GM10248 (cell line): ENCODE results near the gene GLDC.

Source experiments
- CTCF ChIA-PET: fragments of 300-600 bp; sonication (Branson Sonifier 250); formaldehyde crosslinking; extraction: SDS; loops from one replicate; lab custom pipeline; 2021; ENCODE audit warnings: antibody characterized with exemption; lab: Yijun Ruan, JAX
- POLR2A ChIA-PET: fragments of 350-650 bp; sonication (Branson Sonifier 250); formaldehyde crosslinking; extraction: SDS; loops from one replicate; lab custom pipeline; 2020; ENCODE audit warnings: antibody characterized with exemption; lab: Yijun Ruan, JAX
- DNase-seq: peaks from one replicate; pipeline ENCODE4 v3.0.0; 2012; ENCODE audit errors: extremely low spot score
- CTCF ChIP-seq: IDR thresholded peaks from 2 replicates; pipeline ENCODE4 v1.5.1; 2012; ENCODE audit warnings: mild to moderate bottlenecking, low read depth; ENCODE audit errors: extremely low read depth, missing control alignments, control extremely low read depth

The GLDC gene

DNA sequence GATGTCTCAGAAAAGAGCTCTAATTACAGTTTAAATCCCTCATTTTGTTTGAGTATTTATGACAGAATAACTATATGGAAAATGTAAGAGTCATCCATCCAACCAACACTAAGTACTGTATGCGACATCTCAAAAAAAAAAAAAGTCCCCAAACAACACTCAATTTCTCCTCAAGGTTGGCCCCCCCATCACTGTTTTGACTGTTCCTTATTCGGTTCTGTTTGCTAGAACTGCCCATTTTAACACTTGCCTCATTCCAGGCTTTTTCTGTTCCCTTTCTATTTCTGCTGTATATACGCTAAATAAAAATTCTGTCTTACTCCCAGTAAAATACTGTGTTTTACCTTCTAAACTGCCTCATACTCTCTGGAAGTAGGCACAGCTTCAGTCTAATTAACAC, 25.2 kb downstream of the GLDC start:
- POLR2A ChIA-PET, result no interaction called here
- TF ChIP-seq CTCF, result no peak
- DNase-seq, result no peak
- CTCF ChIA-PET, result interaction anchor here (0.8 to 2.5 kb wide), 3 partner anchors 35 to 47 kb away, joined by 3 to 6 read pairs (median 3); no protein-coding TSS in a partner anchor

- TF ChIP-seq CTCF, result no peak
- no peak for DNase-seq
- ChIA-PET POLR2A (no interaction called here), CTCF (interaction anchor here (0.8 to 2.5 kb wide), 3 partner anchors 35 to 48 kb away, joined by 3 to 6 read pairs (median 3); no protein-coding TSS in a partner anchor)
Observed at GRCh38 chr9:6619909-6620308, 25.6 kb downstream of the GLDC start.

DNA sequence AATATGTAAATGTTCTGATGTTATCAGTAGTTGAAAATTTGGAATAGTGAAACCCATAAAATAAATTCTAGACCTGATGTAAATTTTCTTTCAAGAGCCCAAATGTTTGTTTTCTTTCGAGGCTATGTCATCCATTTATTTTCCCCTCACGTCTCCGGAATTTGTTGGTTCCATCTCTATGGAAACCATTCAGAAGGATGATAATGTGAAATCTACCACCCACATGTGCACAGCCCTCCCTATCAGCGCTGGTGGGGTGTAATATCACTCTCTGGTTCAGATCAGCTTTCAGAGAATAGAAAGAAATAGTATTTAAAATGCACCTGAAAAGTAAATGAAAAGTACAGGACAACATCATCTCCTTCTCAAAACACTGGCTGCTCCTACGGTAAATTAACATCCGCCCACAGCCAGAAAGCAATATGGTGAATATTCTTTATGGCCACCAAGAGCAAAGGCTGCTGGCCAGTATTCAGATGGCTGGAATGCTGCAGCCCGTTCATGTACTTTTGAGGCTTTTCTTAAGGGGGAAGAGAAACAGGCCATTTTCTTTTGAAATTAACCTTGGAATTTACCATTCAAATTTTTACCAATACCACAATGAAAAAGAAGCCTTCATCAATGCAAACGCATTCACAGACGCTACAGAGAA, 28.5 kb downstream of the GLDC start:
- no peak for DNase-seq
- no peak for TF ChIP-seq CTCF
- POLR2A ChIA-PET, result no interaction called here
- CTCF ChIA-PET, result interaction anchor here (1.2 to 1.5 kb wide), 2 partner anchors 17 kb away, joined by 3 read pairs; no protein-coding TSS in a partner anchor

DNA sequence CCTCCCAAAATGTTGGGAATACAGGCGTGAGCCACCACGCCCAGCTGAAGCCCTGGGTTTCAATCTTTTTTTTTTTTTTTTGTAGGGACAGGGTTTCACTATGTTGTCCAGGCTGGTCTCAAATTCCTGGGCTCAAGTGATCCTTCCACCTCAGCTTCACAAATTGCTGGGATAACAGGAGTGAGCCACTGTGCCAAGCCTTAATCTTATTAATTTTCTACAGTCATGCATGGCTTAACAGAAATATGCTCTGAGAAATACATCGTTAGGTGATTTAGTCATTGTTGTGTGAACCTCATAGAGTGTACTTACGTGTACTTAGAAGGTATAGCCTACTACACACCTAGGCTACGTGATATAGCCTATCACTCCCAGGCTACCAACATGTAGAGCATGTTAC, 31.0 kb downstream of the GLDC start:
- no peak for TF ChIP-seq CTCF
- ChIA-PET CTCF (no interaction called here), POLR2A (interaction anchor here (0.7 kb wide), 1 partner anchor 250 kb away, joined by 5 read pairs; no protein-coding TSS in a partner anchor)
- DNase-seq, result no peak

DNA sequence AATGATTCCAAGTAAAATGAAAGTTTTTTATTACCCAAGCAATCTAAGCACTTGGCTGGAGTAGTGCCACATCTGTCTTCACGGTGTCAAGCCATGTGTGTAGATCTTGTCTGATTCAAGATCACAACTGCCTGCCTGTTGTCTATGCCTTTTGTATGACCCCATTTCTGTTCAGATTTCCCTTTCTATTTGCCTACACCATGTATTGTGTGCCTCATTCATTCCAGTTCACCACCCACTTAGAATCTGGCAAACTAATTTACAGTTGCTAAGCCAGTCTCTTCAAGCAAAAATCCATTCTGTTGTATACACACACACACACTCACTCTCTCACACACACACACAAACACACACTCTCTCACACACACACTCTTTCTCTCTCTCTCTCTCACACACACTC, 33.7 kb downstream of the GLDC start:
- ChIA-PET CTCF (interaction anchor here (1.2 kb wide), 2 partner anchors 19 to 22 kb away, joined by 3 read pairs; no protein-coding TSS in a partner anchor), POLR2A (no interaction called here)
- no peak for TF ChIP-seq CTCF
- no peak for DNase-seq

- no peak for TF ChIP-seq CTCF
- CTCF ChIA-PET, result interaction anchor here (1.3 to 1.9 kb wide), 4 partner anchors 10 to 57 kb away, joined by 3 to 6 read pairs (median 4); no protein-coding TSS in a partner anchor
- POLR2A ChIA-PET, result interaction anchor here (0.6 kb wide), 1 partner anchor 24 kb away, joined by 7 read pairs; no protein-coding TSS in a partner anchor
- DNase-seq, result no peak
Observed at GRCh38 chr9:6610073-6610472, 35.5 kb downstream of the GLDC start.
